CD1c-positive myeloid dendritic cell (primary cell): Measurements from ENCODE around the gene LMAN1L.
A peak's percentile ranks its signal among the peaks of the same experiment; 100 is the strongest.

Experiments
- DNase-seq: peaks from one replicate; pipeline ENCODE4 v3.0.0-alpha.2; 2016; ENCODE audit errors: extremely low spot score

Gene LMAN1L

GRCh38 chr15:74794248-74794969, 18.2 kb upstream of the LMAN1L start:
- no peak for DNase-seq

GRCh38 chr15:74794970-74795349, 17.7 kb upstream of the LMAN1L start:
- no peak for DNase-seq

- peak; percentile 31 for DNase-seq
Measured at GRCh38 chr15:74795966-74796625, 16.5 kb upstream of the LMAN1L start.

- DNase-seq: no peak
Measured at GRCh38 chr15:74798388-74799254, 14.0 kb upstream of the LMAN1L start.

GRCh38 chr15:74799255-74799855, 13.3 kb upstream of the LMAN1L start:
- no peak for DNase-seq

GRCh38 chr15:74799856-74800558, 12.6 kb upstream of the LMAN1L start:
- peak; percentile 97 for DNase-seq

GRCh38 chr15:74800559-74801094, 12.0 kb upstream of the LMAN1L start:
- peak; percentile 59 for DNase-seq

- DNase-seq: no peak
Measured at GRCh38 chr15:74801311-74801997, 11.2 kb upstream of the LMAN1L start.

GRCh38 chr15:74802290-74802689, 10.3 kb upstream of the LMAN1L start:
- DNase-seq: no peak

- no peak for DNase-seq
Measured at GRCh38 chr15:74802862-74803447, 9.7 kb upstream of the LMAN1L start.

GRCh38 chr15:74804935-74805334, 7.7 kb upstream of the LMAN1L start:
- DNase-seq: no peak

GRCh38 chr15:74807282-74807681, 5.4 kb upstream of the LMAN1L start:
- DNase-seq: no peak

GRCh38 chr15:74808078-74808839, 4.4 kb upstream of the LMAN1L start:
- no peak for DNase-seq

- no peak for DNase-seq
Measured at GRCh38 chr15:74808840-74809229, 3.8 kb upstream of the LMAN1L start.

GRCh38 chr15:74809242-74809641, 3.4 kb upstream of the LMAN1L start:
- no peak for DNase-seq

GRCh38 chr15:74809956-74810355, 2.7 kb upstream of the LMAN1L start:
- DNase-seq: no peak

GRCh38 chr15:74815121-74815934, 2.7 kb downstream of the LMAN1L start:
- DNase-seq: peak; percentile 21

- no peak for DNase-seq
Measured at GRCh38 chr15:74815961-74816360, 3.3 kb downstream of the LMAN1L start.
